Activated naive CD8-positive, alpha-beta T cell treated with anti-CD3 and anti-CD28 coated beads, Interleukin-2, amount 50 U/mL, for 24 hours (primary cell): Measurements from ENCODE around the gene LGALS1.

Experiments used
- ATAC-seq: fragments of 150-1000 bp; cut with Tn5 transposase; one replicate; pipeline ENCODE4 v1.10.0; 2021
- DNase-seq: peaks from one replicate; pipeline ENCODE4 v3.0.0; 2021
- H3K27ac Mint-ChIP-seq: one replicate; pipeline ENCODE4 v1.8.0; 2021; ENCODE audit warnings: mild to moderate bottlenecking, mixed read lengths
- H3K27me3 Mint-ChIP-seq: one replicate; pipeline ENCODE4 v1.8.0; 2021; ENCODE audit warnings: mixed read lengths
- H3K36me3 Mint-ChIP-seq: one replicate; pipeline ENCODE4 v1.8.0; 2021; ENCODE audit warnings: low read depth, mixed read lengths
- H3K4me1 Mint-ChIP-seq: one replicate; pipeline ENCODE4 v1.8.0; 2021; ENCODE audit warnings: mixed read lengths
- H3K4me3 Mint-ChIP-seq: one replicate; pipeline ENCODE4 v1.8.0; 2021; ENCODE audit warnings: mild to moderate bottlenecking, moderate library complexity, mixed read lengths
- H3K9me3 Mint-ChIP-seq: one replicate; pipeline ENCODE4 v1.8.0; 2021; ENCODE audit warnings: mixed read lengths

LGALS1 gene

DNA sequence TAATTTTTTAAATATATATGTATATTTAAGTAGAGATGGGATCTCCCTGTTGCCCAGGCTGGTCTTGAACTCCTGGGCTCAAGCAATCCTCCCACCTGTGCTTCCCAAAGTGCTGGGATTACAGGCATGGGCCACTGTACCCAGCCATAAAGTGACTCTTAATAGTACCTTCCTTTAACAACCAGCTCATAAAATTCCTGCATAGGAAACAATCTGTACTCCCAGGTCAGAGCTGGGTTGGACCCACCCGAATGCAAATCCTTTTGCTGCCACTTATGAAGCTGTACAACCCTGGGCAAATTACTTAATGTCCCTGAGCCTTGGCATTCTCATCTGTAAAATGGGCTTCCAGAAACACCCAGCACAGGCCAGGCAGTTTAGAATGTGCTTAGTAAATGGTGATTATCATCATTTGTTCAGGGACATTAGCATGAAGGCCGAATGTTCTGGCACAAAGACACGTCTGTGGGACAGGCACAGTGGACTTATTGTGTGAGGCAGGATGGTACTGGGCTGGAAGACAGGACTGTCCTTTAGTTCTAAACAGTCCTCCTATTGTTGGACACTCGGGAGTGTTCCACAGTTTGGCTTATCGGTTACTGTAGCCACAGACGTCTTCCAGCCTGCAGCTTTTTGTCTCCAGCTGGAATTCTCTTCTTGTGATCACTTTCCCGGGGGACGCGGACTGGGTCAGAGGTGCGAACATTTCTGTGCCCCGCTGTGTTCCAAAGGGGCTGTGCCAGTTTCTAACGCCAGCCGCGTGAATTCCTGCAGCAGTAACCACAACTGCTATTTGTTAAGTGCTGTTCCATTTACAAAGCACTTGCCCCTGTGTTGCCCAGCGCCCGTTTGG, 11.0 kb upstream of the LGALS1 start:
- Mint-ChIP-seq H3K9me3 (no peaks in the 10 kb centered on the region), H3K4me1 (peaks cover 31% of the 10 kb centered on the region), H3K36me3 (peaks cover 14% of the 10 kb centered on the region), H3K27ac (no peak overlapping the region), H3K4me3 (no peak overlapping the region), H3K27me3 (no peaks in the 10 kb centered on the region)
- no peak for ATAC-seq
- DNase-seq: no peak

DNA sequence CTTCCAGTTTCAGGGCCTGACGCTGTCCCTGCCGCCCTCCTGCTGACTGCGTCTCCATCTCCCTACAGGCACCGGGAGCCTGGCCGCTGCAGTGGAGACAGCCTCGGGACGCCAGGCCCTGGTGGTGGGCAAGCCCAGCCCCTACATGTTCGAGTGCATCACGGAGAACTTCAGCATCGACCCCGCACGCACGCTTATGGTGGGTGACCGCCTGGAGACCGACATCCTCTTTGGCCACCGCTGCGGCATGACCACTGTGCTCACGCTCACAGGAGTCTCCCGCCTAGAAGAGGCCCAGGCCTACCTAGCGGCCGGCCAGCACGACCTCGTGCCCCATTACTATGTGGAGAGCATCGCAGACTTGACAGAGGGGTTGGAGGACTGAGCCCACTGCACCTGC, 9.9 kb upstream of the LGALS1 start:
- Mint-ChIP-seq H3K36me3 (peaks cover 16% of the 10 kb centered on the region), H3K4me3 (no peak overlapping the region), H3K27ac (no peak overlapping the region), H3K27me3 (no peaks in the 10 kb centered on the region), H3K4me1 (peaks cover 24% of the 10 kb centered on the region), H3K9me3 (no peaks in the 10 kb centered on the region)
- DNase-seq (no peak), ATAC-seq (no peak)

DNA sequence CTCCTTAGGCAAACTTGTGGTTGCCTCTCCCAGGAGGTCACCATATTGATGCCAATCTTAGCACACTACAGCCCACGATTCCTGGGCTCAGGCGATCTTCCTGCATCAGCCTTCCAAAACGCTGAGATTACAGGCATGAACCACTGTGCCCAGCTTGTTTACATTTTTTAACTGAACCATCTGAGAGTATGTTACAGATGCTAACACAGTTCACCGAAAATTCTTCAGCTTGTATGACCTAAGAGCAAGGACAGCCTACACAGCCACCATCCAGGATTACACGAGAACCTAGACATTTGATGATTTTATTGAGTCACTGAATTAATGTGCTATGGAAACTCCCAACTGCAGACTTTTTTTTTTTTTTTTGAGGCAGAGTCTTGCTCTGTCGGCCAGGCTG, 5.8 kb upstream of the LGALS1 start:
- Mint-ChIP-seq H3K4me1 (peaks cover 42% of the 10 kb centered on the region), H3K9me3 (no peaks in the 10 kb centered on the region), H3K4me3 (no peak overlapping the region), H3K27ac (no peak overlapping the region), H3K36me3 (peaks cover 12% of the 10 kb centered on the region), H3K27me3 (no peaks in the 10 kb centered on the region)
- DNase-seq (no peak), ATAC-seq (peak; percentile 35)

DNA sequence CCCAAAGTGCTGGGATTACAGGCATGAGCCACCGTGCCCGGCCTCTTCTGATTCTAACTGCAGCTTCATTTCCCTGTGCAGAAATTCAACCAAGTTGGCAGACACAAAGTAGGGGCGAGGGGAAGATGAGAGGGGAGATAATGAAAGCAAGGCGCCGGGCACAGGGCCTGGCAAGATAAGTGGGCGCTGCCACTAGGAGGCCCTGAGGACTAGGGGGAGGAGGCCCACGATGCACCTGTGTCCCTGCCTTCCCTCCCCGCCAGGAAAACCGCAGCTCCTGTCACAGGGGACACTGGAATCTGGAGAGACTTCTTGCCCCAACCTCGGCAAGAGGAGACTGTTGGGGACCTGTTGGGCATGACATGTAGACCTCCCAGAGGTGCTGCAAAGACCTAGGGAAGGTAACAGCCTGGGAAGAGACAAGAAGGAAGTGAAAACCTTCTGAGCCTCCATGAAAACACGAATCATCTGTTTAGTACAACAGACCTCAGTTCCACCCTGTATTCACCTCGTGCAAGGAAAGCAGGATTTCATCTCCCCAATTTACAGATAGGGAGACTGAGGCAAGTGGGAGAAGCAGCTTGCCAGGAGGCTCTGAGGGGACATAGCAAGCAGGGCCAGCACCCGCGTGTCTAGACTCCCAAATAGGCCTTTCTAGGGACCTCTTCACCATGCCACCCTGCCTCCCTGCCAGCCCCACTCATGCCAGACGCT, 3.1 kb upstream of the LGALS1 start:
- Mint-ChIP-seq H3K36me3 (peaks cover 5% of the 10 kb centered on the region), H3K27ac (peak overlapping the region; percentile 42), H3K4me1 (peaks cover 63% of the 10 kb centered on the region), H3K9me3 (no peaks in the 10 kb centered on the region), H3K4me3 (no peak overlapping the region), H3K27me3 (no peaks in the 10 kb centered on the region)
- no peak for DNase-seq
- no peak for ATAC-seq

DNA sequence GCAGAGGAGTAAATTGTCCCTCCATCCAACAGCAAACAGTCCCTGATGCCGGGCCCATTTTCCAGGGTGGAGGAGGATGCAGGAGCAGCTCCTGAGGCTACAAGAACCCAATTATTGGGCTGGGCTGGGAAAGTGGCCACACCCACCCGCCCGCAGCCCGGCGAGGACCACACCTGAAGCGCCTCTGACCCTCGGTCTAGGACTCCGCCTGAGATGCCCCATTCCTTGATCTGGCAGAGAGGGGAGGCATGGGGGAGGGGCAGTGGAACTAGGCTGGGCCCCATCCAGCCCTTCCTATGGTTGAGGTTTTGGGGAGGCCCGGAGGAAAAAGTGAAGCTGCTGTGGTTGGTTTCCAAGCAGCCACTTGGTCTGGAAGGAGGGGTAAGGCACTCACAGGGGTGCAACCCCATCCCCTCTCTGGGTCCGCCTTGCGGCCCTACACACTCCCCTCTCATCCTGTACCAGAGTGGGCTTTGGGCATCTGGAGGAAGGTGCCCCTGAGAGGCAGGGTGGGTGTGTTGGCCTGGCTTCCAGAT, 2.4 kb upstream of the LGALS1 start:
- Mint-ChIP-seq H3K9me3 (no peaks in the 10 kb centered on the region), H3K4me3 (no peak overlapping the region), H3K36me3 (peaks cover 6% of the 10 kb centered on the region), H3K27me3 (no peaks in the 10 kb centered on the region), H3K27ac (peak overlapping the region; percentile 79), H3K4me1 (peaks cover 69% of the 10 kb centered on the region)
- DNase-seq (peak; percentile 61), ATAC-seq (peak; percentile 2)

DNA sequence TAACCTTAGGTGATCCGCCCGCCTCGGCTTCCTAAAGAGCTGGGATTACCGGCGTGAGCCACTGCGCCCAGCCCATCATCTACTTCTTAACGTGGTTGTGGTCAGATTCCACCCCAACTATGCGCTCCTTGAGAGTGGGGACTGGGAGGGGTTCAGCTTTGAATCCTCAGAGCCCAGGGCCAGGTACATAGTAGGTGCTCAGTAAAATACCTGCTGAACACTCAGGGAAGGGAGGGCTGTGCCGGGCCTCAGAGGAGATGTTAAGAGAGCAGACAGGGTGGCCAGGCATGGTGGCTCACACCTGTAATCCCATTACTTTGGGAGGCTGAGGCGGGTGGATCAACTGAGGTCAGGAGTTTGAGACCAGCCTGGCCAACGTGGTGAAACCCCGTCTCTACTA, 1.2 kb upstream of the LGALS1 start:
- DNase-seq (no peak), ATAC-seq (no peak)
- Mint-ChIP-seq H3K9me3 (no peaks in the 10 kb centered on the region), H3K36me3 (peaks cover 6% of the 10 kb centered on the region), H3K4me1 (peaks cover 73% of the 10 kb centered on the region), H3K27ac (peak overlapping the region; percentile 67), H3K27me3 (no peaks in the 10 kb centered on the region), H3K4me3 (peak overlapping the region; percentile 81)

DNA sequence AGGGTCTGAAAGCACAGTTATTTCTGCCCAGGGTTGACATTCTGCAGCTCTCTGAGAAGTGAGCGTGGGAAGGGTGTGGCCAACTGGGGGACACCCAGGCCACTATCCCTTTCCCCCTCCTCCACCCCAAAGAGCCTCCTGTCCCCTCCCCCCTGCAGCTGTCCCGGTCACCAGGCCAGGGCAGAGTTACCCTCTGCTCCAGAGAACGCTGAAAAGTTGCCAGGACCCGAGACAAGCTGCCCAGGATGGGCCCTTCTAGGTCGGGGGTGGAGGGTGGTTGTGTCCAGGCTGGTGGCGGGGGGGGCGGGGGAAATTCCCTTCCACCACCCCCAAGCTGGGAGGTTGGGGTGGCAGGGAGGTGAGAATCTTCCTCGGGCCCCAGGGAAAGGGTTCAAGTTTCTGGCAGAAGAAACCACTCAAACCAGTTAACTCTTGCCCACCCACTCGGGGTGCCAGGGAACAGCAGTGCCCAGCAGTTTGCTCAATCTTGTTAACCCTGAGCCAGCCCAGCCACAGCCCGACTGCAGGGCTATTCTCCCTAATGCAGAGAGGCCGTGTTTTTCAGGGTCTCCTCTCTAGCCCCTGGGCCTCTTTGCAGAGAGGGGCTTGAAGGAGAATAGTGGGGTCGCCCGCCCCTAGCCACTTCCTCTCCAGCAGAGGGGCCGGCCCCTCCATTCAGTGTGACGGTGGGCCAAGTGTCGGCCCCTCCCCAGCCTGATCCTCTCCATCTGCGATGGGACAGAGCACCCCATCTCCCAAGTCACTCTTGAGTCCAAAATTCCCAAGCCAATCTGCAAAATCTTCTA, 697 bp downstream of the LGALS1 start:
- H3K4me3 Mint-ChIP-seq: peak overlapping the region; percentile 81
- H3K27me3 Mint-ChIP-seq: no peaks in the 10 kb centered on the region
- H3K27ac Mint-ChIP-seq: peak overlapping the region; percentile 94
- H3K4me1 Mint-ChIP-seq: peaks cover 74% of the 10 kb centered on the region
- ATAC-seq (no peak), DNase-seq (peak; percentile 46)
- H3K9me3 Mint-ChIP-seq: no peaks in the 10 kb centered on the region
- peaks cover 5% of the 10 kb centered on the region for H3K36me3 Mint-ChIP-seq

DNA sequence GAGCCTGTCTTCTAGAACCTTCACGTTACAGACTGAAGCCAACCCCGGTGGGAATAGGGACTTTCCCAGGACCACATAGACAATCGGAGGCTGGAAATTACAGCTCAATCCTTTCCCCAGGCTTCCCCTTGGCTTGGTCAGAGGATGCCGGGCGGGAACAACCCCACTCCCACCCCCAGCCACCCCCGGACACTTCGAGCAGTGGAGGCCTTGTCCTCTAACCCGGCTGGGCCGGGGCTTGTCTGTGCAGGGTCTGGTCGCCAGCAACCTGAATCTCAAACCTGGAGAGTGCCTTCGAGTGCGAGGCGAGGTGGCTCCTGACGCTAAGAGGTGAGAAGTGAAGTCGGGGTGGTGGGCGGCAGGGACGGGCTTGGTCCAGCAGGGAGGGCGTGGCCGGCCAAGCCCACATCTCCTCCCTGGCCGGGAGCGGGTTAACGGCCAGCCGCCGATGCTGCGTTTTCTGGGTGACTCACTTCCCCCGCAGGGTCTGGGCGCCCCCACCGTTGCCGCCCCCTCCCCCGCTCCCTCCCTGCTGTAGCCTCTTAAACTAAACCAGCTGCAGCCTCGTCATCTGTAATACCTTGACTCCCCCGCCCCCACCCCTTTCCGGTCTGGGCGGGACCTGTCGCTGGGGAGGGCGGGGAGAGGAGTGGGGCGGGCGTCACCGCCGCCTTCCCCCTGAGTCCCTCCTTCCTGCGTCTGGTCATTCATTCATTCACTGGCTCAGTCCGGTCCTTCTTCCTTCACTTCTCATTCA, 1.5 kb downstream of the LGALS1 start:
- Mint-ChIP-seq H3K27me3 (no peaks in the 10 kb centered on the region), H3K9me3 (no peaks in the 10 kb centered on the region), H3K4me1 (peaks cover 73% of the 10 kb centered on the region), H3K4me3 (peak overlapping the region; percentile 81), H3K27ac (peak overlapping the region; percentile 94), H3K36me3 (peaks cover 5% of the 10 kb centered on the region)
- peak; percentile 73 for ATAC-seq
- DNase-seq: peak; percentile 93

DNA sequence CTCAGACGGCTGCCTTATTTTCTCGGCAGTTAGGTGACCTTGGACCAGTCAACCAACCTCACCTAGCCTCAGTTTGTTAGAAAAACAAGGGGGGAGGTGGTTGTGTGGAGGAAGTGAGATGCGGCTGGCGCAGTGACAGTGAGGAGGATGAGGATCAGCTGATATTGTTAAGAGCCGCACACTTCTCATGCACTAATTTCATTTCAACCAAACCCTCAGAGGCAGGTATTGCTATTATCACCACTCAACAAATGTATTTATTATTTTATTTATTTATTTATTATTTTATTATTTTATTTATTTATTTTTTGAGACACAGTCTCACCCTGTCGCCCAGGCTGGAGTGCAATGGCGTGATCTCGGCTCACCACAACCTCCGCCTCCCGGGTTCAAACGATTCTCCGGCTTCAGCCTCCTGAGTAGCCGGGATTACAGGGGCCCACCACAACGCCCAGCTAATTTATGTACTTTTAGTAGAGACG, 2.1 kb downstream of the LGALS1 start:
- no peaks in the 10 kb centered on the region for H3K27me3 Mint-ChIP-seq
- DNase-seq: no peak
- H3K9me3 Mint-ChIP-seq: no peaks in the 10 kb centered on the region
- peak overlapping the region; percentile 81 for H3K4me3 Mint-ChIP-seq
- peak overlapping the region; percentile 90 for H3K27ac Mint-ChIP-seq
- ATAC-seq: peak; percentile 6
- H3K36me3 Mint-ChIP-seq: peaks cover 5% of the 10 kb centered on the region
- H3K4me1 Mint-ChIP-seq: peaks cover 67% of the 10 kb centered on the region

DNA sequence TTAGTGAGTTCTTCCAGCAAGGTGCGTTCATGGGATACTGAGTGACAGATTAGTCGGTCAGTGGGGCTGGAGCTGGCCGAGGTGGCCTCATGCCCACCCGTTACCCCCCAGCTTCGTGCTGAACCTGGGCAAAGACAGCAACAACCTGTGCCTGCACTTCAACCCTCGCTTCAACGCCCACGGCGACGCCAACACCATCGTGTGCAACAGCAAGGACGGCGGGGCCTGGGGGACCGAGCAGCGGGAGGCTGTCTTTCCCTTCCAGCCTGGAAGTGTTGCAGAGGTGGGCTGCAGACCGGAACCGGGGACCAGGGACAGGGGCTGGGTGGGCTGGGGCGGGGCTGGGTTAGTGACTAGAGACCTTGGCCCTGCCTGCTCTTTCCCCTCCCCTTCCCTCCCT, 2.9 kb downstream of the LGALS1 start:
- Mint-ChIP-seq H3K36me3 (peaks cover 5% of the 10 kb centered on the region), H3K27ac (no peak overlapping the region), H3K9me3 (no peaks in the 10 kb centered on the region), H3K4me1 (peaks cover 58% of the 10 kb centered on the region), H3K27me3 (no peaks in the 10 kb centered on the region), H3K4me3 (no peak overlapping the region)
- DNase-seq (no peak), ATAC-seq (no peak)

DNA sequence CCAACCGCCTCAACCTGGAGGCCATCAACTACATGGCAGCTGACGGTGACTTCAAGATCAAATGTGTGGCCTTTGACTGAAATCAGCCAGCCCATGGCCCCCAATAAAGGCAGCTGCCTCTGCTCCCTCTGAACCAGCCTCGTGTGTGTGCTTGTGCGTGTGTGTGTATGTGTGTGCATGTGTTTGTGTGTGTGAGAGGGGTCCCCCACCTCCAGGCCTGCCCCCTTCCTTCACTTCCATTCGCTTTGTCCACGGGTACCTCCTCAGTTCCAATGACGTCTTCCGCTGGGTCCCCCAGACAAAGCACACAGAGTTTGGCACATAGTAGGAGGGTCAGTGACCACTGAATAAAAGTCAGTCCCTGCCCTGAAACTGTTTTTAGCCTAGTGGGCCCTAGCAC, 4.2 kb downstream of the LGALS1 start:
- peaks cover 5% of the 10 kb centered on the region for H3K36me3 Mint-ChIP-seq
- no peaks in the 10 kb centered on the region for H3K27me3 Mint-ChIP-seq
- peaks cover 46% of the 10 kb centered on the region for H3K4me1 Mint-ChIP-seq
- peak overlapping the region; percentile 59 for H3K27ac Mint-ChIP-seq
- no peak for ATAC-seq
- no peak overlapping the region for H3K4me3 Mint-ChIP-seq
- H3K9me3 Mint-ChIP-seq: no peaks in the 10 kb centered on the region
- no peak for DNase-seq

DNA sequence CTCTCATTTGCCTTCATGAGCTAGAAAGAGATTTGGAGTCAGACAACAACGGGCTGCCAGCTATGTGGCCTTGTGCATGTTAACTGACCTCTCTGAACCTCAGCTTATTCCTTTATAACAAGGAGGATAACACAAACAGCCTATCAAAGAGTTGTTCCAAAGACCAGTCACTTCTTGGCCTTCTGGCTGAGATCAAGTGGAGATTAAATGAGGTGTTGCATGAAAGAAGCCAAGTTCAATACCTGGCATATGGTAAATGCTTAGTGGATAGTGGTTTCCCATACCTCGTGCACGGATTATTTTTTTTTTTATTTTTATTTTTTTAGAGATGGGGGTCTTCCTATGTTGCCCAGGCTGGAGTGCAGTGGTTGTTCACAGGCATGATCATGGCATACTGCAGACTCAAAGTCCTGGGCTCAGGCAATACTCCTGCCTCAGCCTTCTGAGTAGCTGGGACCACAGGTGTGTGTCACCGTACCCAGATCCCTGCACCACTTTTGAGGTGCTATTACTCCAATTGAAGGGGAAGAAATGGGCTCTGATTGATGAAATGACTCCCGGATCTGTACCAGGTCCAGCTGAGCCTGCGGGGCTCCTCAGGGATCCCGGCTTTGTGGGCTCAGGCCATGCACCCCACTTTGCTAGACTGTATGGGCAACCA, 4.9 kb downstream of the LGALS1 start:
- Mint-ChIP-seq H3K9me3 (no peaks in the 10 kb centered on the region), H3K27me3 (no peaks in the 10 kb centered on the region), H3K4me3 (no peak overlapping the region), H3K4me1 (peaks cover 40% of the 10 kb centered on the region), H3K27ac (no peak overlapping the region), H3K36me3 (peaks cover 5% of the 10 kb centered on the region)
- no peak for ATAC-seq
- no peak for DNase-seq

DNA sequence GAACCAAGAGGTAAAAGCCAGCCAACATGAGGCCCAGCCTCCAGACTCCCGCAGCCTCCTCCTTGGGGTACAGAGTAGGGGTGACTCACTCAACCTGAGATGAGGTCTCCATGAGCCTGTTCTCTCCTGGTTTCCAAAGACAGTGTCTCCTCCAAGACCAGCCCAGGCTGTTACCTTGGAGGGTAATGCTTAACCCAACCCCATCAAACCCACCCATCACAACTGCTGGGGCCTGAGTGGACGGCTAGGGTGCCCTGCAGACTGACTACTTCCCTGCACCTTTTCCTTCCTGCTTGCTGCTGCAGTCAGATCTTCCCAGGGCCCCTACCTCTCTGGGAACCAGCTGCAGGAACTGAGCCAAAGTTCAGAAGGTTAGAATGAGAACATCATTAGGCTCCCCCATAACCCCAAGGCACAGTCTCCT, 5.6 kb downstream of the LGALS1 start:
- Mint-ChIP-seq H3K9me3 (no peaks in the 10 kb centered on the region), H3K27me3 (no peaks in the 10 kb centered on the region), H3K4me3 (no peak overlapping the region), H3K4me1 (peaks cover 34% of the 10 kb centered on the region), H3K36me3 (peaks cover 5% of the 10 kb centered on the region), H3K27ac (no peak overlapping the region)
- DNase-seq: no peak
- ATAC-seq: no peak
